GM18861 (cell line): Measurements from ENCODE around the gene UROD.
"Not testable (repeated sequence)": the region's sequence is repeated elsewhere in the genome, so short reads cannot be mapped to it uniquely, and the experiment has no call there.

ENCODE experiments used
- ATAC-seq: cut with Tn5 transposase; IDR thresholded peaks from one replicate; pipeline ENCODE4 v1.9.1; 2021; ENCODE audit not compliant: unreplicated experiment

UROD gene

DNA sequence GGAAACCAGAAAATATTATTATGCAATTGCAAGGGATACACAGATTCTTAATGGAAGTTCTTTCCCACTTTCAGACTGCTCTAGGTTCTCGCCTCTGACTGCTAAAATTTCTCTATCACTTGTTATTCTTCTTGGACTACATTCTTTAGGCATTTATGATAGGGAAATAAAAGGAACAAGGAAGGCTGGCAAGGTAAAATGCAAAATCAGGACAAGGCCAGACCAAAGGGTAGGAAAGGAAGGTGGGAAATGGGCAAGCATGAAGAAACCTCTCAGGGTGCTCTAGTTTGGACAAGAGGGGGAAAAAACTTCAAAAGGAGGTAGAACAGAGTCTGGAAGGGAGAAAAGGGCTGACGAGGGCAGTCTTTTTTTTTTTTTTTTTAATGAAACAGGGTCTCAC is 26.2 kb downstream of the UROD start:
- ATAC-seq: no peak

DNA sequence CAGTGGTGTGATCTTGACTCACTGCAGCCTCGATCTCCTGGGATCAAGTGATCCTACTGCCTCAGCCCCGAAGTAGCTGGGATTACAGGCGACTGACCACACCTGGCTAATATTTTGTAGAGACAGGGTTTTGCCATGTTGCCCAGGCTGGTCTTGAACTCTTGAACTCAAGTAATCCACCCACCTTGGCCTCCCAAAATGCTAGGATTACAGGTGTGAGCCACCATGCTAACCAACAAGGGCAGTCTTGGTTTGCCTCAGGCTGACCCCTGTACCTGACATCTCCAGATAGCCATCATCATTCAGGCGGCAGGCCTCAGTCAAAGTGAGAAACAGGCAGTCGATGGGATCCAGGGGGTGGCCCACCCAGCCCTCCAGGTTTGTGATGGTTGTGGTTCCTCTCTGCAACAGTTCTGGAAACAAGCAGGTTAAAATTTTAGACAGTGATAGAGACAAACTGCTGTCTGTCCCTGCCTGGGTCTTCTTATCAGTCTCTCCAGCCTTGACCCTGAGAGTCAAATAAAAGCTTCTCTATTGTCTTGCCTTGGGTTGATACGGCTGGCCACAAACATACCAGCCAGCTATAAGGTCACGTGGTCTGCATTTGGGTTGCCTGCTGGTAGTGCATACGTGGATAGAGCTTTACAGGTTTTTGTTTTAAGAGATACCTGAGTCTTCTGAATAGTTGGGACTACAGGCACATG is 26.8 kb downstream of the UROD start:
- no peak for ATAC-seq

DNA sequence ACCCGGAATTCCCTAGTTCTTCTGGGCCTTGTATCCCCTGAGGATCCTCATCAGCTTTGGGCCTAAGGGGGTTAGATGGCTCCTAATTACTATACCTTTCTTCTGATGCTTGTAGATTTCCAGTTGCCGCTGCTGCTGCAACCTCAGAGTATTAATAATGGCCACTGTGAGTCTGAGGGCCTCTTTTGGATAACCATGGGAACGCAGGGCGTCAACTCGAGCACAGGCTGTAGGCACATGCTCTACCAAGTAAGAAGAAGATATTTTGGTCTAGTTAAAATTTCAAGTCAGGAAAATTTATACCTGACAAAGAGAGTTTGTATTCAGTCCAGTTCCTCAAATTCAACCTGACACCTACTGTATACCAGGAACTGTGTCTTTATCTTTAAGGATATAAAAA is 28.2 kb downstream of the UROD start:
- no peak for ATAC-seq

DNA sequence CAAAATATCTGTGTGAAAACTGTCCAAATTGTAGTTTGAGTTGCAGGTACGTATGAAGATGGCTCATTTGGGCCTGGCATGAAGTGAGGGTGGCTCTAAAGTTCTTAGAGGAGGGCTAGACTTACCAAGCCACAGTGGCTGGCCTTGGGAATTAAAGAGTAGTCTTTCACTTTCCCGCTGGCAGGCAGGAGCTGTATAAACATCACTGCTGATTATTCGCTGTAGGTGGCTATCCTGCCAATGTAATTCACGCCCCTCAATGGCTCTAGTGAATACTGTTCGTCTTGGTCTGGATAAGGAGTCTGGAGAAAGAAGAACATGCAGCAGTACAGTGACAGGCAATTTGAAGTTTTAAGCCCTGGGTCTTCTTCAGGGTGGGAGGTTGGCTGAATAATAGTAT is 31.0 kb downstream of the UROD start:
- no peak for ATAC-seq

DNA sequence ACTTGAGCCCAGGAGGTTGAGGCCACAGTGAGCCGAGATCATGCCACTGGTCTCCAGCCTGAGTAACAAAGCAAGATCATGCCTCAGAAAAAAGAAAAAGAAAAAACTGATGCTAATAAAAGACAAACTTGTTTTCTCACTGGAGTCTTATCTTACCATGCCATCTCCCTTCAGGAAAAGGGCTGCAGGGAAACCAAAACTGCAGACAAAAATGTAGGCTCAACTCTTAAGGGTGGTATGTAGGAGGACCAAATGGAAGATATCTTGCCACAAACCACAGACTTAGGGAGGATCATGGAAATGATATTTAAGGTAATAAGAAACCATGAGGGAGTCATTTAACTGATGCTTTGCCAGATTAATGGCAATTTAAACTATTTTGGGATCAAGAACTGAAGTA is 32.9 kb downstream of the UROD start:
- no peak for ATAC-seq

DNA sequence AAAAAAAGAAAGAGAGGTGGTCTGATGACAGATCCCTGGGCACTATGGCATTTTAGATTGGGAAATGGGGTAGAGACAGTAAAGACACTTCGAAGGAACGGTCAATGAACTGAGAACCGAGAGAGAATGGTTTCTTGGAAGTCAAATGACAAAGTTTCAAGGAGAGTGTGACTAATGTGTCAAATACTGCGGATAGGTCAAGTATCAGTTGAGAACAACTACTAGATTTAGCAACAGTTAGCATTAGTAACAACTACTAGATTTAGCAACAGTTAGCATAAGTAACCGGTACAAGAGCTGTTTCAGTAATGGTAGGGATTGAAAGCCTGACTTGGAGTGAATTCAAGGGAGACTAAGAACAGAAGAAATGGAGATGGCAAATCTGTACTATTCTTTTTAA is 35.0 kb downstream of the UROD start:
- no peak for ATAC-seq

DNA sequence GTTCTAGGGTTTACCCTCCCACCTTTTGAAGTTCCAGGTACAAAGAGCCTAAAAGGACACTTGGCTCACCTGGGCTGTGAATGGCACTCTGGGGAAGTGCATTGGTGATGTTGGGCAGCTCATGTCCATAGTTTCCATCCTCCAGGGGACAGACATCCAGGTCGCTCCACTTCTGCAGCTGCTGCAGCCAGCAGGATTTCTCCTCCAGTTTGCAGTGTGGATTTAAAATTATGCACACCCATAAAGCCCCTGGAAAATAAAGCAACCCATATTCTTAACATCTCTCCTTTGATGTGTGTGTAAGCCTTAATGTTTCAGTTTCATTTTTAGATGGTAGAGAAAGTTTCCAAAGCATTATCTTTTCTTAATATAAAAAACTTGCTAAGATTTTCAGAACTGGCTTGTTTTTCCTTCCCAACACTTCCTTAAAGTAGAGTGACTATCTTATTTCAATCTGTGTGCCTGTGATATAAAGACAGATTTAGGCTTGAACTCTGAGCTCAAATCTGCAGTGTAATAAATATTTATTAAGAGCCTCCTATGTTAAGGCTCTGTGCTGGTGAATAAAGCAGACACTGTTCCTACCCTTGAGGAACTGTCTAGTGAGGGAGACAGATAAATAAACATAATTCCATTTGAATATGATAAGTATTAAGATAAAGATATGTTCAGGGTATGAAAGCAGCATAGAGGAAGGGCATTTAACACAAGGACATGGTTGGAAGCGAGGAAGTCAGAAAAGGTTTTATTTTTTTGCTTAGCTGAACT is 39.1 kb downstream of the UROD start:
- no peak for ATAC-seq

DNA sequence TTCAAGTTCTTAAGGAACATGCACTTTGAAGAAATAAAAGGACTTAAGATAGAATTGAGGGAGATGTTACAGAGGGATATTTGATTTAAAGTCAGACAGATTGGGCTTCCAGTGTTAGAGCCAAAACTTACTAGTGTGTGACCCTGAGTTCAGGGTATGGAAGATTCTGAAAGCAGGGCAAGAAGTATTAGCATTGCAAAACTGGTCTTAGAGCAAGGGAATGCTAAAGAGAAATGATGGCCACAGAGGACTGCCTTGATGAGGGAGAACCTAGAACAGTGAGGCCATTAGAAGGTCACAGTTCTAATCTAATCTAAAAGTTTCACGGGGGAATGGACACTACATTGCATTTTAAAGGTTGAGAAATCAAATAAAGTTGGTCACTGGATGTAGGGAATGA is 45.5 kb downstream of the UROD start:
- no peak for ATAC-seq

DNA sequence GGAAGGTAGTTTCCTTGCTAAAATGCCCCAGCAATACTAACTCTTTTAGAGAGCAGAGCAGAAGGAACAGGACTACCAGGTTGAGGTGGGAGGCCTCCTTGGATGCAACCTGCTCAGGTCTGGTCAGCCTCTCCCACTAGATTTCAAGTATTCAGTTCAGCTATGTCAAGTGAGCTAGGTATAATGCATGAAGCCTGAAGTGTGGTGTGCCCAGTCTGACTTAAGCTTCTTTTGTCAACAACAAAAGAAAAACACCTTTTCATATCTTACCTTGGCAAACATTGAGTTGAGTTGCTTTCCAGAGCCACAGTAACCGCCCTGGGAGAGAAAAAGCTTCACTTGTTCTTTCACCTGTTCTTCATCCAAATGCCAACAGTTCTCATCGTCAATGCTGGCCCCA is 47.8 kb downstream of the UROD start:
- no peak for ATAC-seq

DNA sequence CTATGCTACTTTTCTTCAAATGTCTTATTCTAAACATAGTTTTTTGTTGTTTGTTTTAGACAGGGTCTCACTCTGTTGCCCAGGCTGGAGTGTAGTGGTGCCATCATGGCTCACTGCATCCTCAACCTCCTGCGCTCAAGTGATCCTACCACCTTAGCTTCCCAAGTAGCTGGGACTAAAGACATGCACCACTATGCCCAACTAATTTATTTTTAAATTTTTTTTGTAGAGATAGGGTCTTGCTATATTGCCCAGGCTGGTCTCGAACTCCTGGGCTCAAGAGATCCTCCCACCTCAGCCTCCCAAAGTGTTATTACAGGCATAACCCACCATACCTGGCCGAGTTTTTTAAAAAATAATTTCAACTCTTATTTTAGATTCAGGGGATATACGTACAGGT is 50.4 kb downstream of the UROD start:
- ATAC-seq: not testable (repeated sequence)

DNA sequence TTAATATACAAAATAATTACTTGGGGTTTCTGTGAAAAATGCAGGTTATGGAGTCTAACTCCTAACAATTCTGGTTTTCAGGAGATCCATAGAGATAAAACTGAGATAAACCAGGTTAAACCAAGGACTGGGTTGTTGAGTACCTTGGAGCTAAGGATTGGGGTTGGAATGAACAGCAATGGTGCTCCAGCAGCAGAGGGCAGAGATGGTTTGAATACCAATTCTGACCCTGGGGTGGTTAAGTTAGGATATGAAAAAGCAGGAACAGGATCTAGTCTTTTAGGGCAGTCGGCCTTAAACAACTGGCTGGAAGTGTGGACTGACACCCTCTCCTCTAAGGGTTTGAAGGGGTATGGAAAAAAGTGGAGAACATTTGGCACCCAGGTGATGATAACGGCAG is 53.0 kb downstream of the UROD start:
- no peak for ATAC-seq
